NCI-H82 (cell line): Measurements from ENCODE around the gene CIAPIN1.
"Not testable (repeated sequence)": the region's sequence is repeated elsewhere in the genome, so short reads cannot be mapped to it uniquely, and the experiment has no call there.

Experiments
- DNase-seq: peaks from one replicate; lab custom pipeline; 2025; lab: John Stamatoyannopoulos, UW

Gene CIAPIN1

DNA sequence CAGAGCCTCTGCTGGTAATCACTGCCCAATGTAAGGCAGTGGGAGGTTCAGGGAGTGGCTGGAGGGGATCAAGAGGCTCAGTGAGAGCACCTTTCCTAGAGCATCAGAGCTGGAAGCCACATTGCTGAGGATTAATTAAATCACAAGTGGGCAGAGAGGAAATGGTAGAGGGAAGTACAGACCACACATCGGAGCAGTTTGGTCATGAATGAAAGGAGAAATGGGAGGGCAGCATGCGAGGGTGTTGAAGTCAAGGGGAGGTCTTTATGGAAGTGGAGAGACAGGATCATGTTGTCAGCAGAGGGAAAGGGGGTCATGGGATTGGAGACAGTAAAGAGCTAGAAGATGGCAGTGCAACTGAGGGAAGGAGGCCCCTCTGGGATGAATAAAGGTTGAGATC is 40.3 kb downstream of the CIAPIN1 start:
- no peak for DNase-seq

DNA sequence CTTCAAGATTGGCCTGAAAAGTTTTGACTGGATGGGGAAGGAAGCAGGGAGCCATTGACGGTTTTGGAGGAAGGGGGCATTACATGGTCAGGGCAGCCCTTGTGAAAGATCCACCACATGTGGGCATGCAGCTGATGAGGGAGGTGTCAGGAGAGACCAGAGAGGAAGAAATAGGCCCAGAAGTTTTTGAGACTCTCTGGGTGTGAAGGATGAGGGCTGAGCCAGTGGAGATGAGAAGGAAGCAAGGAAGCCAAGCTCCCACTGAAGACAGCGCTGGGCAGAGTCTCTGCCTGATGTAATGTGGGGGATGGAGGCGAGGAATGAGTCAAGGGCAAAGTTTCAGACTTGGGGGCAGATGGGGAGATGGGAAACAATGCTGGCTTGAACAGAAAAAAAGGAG is 42.1 kb downstream of the CIAPIN1 start:
- DNase-seq = no peak

DNA sequence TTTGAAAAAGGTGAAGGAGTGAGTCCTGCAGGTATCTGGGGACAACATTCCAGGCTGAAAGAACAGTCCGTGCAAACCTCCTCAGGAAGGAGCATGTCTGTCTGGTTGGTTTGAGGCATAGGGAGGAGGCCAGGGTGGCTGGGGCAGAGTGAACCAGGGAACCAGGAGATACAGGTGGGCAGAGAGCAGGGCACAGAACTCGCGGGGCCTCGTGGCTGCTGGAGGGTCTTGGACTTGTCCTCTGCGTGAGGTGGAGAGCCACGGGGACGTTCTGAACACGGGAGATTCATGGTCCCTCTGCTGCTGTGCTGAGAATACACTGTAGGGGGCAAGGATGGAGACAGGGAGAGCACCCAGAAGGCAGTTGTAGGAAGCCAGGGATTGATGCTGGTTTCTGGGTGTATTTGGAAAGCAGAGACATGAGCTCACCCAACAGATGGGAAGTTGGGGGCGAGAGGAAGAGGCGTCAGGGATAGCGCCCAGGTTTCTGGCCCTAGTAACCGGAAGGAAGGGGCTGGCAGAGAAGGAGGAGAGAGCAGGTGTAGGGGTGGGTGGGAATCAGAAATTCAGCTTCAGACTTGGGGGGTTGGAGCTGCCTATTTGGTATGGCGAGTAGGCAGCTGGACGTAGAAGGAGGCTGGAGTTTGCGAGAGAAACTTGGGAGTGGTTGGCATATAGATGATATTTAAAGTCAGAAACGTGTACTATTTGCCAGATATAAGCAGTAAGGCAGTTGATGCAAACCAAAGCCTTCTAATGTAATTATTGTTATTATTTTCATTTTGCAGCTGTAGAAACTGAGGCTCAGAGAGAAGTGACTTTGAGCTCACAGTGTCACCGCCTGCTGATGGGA is 43.0 kb downstream of the CIAPIN1 start, which contains the start of gene CCL17:
Gene CCL17 (plus strand): TSS at position 803 of the 853 bp plus-strand sequence. CDS start 9,166 bp downstream, outside the sequence.
- DNase-seq = no peak

DNA sequence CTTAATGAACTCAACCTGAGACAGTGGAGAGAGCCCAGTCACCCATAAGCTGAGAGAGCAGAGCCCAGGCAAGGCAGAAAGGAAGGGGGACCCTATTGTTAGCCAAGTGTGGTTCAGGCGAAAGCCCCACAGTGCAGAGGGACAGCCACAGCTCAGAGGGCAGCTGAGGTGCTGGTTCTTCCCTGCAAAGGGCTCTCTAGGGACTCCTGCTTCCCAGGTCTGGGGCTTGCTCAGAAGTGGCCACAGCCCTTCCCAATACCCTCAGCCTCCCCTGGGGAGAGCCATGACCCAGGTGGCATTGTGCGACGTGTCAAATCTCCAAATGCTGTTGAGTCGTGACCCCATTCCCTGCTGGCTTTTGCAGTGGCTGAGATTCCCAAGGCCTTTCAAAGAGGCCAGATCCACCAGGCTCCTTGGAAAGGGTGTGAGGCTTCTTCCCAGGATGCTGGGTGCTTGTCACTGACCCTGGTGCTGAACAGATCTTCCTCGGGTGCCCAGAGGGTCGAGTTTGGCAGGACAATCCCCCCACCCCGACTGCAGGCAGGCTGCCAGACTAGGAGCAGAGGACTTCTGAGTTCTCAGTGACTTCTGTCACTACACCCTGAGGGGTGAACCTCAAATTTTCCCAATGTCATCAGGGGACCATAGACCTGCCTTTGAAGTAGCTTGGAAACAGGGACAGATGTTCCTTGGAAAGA is 45.1 kb downstream of the CIAPIN1 start:
- DNase-seq = no peak

DNA sequence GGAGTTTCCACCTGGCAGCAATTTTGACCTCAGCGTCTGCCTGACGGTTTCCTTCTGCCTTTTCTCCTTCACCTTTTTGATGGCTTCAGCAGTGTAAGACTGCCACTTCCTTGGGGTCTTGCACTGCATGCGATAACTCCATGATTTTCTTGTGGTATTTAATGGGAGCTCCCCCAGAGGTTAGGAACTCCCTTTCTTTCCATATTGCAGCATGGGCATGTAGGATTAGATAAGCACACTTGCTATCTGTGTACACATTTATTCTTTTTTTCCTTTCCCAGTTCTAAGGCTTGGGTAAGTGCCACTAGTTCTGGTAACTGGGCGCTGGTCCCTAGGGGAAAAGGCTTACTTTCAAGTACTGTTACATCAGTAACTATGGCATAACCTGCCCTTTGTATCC is 49.7 kb downstream of the CIAPIN1 start:
- not testable (repeated sequence) for DNase-seq

DNA sequence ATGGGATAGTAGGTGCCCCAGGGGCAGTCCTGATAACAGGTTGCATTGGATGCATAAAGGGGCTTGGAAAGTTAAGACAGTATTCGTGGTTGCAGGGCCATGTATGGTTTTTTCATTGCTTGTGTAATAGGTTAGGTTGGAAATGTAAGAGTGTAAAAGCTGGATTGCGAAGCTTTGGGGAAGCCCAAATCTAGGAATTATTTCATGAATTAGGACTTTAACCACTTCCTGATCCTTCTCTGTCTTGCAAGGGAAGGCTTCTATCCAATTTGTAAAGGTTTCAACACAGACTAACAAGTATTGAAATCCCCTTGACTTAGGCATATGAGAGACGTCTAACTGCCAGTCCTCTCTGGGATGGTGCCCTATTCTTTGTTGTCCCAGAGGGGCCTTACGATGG is 50.4 kb downstream of the CIAPIN1 start:
- DNase-seq = no peak

DNA sequence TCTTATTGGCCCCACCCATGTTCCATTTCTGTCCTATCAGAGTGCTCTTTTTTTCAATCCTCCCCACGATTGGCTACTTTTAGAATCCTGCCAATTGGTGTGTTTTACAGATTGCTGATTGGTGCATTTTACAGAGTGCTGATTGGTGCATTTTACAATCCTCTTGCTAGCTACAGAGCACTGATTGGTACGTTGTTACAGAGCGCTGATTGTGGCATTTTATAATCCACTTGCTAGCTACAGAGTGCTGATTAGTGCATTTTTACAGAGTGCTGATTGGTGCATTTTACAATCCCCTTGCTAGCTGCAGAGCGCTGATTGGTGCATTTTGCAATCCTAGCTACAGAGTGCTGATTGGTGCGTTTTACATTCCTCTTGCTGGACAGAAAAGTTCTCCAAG is 52.2 kb downstream of the CIAPIN1 start:
- DNase-seq = no peak

DNA sequence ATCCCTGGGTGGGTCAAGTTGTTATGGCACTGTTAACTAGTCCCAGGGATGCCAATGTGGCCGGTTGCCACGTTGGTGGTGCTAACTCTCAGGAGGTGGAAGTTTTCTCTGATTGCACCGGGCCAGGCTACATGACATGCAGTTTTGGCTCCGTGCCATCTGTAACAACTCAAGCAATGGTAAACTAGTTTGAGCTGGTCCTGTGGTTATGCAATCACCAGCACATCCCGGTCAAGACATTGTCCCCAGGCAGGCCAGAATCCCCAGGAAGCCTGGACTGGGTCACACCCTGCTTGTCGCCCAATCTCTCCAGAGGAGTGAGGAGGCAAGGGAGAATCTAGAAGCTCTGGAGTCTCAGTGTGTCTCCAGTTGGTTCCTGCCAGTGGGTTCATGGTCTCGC is 52.7 kb downstream of the CIAPIN1 start:
- DNase-seq = no peak

DNA sequence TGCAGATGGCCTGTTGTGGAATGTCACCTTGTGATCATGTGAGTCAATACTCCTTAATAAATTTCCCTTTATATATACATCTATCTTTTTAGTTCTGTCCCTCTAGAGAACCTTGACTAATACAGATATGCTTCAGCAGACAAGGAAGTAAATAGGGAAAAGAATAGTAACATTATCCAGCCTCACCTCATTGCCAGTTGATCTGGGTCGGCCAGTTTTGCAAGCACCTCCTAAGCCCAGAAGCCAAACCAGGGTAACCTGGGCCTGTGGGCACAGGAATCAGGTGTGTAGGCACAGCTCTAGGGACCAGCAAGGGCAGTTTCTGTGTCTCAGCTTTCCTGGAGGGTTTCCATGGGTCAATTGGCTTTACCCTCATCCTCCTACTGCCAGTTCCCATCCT is 54.5 kb downstream of the CIAPIN1 start:
- no peak for DNase-seq

DNA sequence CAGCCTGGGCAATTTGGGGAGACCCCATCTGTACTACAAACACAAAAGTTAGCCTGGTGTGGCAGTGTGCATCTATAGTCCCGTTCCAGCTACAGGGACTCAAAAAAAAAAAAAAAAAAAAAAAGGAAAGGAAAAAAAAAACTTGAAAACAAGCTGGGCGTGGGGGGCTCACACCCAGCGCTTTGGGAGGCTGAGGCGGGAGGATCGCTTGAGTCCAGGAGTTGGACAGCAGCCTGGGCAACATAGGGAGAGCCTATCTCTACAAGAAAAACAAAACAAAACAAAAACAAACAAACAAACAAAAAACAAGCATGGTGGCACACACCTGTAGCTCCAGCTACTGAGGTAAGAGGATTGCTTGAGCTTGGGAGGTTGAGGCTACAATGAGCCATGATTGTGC is 55.5 kb downstream of the CIAPIN1 start:
- no peak for DNase-seq

DNA sequence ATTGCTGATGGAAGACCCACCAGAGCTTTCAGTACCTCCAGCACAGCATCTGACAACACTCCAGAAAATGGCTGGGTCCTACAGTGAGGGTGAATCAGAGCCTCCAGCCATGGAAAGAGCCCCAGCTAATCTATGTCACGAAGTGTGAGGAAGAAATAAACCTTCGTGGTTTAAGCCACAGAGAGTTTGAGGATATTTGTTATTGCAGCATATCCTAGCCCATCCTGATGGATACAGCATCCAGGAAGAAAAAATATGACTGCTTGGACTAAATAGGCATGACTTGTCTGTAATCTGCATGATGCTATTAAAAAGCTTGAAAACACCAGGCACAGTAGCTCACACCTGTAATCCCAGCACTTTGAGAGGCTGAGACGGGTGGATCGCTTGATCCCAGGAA is 55.9 kb downstream of the CIAPIN1 start:
- DNase-seq = no peak

DNA sequence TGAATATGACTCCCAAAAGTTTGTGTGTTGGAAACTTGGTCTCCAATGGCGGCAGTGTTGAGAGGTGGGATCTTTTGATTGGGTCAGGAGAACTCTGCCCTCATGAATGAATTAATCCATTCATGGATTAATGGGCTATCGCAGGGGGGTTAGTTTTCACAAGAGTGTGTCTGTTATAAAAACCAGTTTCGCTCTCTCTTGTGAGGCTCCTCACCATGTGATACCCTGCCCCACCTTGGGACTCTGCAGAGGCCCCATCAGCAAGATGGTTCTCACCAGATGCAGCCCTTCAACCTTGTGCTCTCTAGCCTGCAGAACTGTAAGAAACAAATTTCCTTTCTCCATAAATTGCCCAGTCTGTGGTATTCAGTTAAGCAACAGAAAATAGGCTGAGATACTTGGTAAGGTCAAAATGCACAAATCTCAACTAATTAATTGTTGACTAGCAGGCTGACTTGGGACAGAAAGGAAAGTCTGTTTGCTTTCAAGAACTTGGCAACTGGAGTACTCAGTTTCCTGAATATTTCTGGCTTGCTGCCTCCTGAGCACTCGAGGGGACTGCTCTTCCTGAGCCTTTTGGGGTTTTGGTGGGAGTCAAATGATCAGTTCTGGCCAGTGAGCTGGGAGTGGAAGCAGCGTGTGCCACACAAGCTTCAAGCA is 56.4 kb downstream of the CIAPIN1 start:
- no peak for DNase-seq

DNA sequence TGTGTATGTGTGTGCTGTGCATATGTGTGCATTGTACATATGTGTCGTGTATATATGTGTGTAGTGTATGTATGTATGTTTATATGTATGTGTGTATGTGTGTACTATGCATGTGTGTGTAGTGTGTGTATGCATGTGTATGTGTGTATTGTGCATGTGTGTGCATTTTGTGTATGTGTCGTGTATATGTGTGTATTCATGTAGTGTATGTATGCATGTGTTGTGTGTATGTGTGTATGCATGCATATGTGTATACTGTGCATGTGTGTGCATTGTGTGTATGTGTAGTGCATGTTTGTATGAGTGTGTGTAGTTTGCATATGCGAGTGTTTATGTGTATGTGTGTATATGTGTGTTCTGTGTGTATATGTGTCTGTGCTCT is 58.1 kb downstream of the CIAPIN1 start:
- DNase-seq = no peak

DNA sequence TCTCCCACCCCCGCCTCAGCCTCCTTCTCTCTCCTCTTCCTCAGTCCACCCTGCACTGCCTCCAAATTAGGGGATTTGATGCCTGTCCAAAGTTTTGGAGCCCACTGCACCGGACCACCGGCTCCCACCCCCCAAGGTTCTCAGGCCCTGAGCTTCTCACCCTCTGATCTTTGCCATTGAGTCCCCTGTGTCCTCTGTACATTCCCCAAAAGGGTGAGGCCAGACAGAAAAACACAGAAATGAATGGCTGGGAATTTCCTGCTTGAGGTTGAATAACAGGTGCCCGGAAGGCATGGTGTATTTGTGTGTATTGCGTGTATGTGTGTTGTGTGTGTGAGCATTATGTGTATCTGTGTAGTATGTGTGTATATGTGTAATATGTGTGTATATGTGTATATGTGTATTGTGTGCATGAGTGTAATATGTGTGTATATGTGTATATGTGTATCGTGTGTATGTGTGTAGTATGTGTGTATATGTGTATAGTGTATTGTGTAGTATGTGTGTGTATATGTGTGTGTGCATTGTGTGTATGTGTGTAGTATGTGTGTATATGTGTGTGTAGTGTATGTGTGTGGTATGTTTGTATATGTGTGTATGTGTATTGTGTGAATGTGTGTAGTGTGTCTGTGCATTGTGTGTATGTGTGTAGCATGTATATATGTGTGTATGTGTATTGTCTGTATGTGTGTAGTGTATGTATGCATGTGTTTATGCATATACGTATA is 58.7 kb downstream of the CIAPIN1 start:
- no peak for DNase-seq

DNA sequence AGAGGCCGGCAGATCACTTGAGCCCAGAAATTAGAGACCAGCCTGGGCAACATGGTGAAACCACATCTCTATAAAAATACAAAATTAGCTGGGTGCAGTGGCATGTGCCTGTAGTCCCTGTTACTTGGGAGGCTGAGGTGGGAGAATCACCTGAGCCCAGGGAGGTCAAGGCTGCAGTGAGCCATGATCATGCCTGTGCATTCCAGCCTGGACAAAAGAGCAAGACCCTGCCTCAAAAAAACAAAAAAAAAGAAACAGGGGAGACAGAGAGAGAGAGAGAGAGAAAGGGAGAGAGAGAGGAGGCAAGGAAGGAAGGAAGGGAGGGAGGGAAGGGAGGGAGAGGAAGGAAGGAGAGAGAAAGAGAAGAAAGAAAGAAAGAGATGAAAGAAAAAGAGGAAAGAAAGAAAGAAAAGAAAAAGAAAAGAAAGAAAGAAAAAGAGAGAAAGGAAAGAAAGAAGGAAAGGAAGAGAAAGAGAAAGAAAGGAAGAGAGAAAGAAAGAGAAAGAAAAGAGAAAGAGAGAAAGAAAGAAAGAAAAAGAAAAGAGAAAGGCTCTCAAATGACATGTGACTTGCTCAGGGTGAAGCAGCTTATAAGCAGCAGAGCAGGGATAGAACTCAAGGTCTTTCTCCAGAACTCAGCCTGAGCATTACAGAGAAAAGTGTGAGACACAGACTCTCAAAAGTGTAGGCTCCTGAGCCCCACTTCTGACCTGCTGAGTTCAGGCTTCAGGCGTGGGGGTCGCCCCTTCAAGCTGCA is 59.4 kb downstream of the CIAPIN1 start:
- no peak for DNase-seq

DNA sequence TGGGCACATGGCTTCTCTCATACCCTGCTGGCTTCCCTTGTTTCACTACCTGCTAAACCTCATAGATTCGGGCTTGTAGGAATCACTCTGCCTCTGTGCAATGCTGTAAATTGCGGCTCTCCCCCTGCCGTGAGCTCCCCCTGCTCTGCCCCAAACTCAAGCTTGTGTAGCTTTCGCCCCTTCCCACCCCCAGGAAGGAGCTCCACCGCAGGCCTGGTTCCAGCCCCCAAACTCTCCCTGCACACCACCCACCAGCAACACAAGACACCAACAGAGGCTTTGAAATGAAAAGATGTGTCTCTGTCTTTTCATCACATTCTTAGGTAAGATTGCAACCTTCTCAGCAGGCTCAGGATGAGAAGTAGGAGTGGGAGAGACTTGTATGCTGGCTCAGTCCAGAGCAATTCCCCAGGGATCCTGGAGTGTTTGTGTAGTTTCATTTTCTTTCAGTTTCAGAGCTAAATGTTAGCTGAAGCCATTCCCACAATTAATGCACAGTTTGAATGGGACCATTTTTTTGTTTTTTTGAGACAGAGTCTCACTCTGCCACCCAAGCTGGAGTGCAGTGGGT is 60.7 kb downstream of the CIAPIN1 start:
- no peak for DNase-seq

DNA sequence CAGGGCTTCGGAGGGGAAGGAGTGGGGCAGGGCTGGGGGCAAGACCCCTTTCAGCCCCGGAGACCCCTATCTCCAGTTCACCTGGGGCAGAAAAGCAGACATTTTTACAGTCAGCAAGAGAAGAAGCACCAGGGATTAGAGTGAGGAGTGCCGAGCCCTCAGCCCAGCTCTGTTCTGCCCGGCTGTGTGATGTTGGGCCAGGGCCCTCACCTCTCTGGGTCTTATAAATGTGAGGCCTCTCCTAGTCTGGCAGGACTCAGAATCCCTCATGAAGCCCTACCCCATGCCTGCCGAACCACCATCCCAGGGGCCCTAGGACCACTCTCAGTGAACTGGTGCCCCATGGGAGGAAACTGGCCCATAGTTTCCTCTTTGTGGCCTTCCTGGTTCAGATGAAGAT is 62.1 kb downstream of the CIAPIN1 start:
- no peak for DNase-seq

DNA sequence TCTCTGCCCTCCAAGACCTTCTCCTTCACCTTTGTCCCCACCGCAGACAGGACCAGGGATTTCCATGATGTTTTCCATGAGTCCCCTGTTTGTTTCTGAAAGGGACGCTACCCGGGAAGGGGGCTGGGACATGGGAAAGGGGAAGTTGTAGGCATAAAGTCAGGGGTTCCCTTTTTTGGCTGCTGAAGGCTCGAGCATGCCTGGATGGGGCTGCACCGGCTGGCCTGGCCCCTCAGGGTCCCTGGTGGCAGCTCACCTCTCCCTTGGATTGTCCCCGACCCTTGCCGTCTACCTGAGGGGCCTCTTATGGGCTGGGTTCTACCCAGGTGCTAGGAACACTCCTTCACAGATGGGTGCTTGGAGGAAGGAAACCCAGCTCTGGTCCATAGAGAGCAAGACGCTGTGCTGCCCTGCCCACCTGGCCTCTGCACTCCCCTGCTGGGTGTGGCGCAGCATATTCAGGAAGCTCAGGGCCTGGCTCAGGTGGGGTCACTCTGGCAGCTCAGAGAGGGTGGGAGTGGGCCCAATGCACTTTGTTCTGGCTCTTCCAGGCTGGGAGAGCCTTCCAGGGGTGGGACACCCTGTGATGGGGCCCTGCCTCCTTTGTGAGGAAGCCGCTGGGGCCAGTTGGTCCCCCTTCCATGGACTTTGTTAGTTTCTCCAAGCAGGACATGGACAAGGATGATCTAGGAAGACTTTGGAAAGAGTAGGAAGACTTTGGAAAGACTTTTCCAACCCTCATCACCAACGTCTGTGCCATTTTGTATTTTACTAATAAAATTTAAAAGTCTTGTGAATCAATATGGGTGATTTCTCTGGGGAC is 62.7 kb downstream of the CIAPIN1 start:
- DNase-seq = no peak

DNA sequence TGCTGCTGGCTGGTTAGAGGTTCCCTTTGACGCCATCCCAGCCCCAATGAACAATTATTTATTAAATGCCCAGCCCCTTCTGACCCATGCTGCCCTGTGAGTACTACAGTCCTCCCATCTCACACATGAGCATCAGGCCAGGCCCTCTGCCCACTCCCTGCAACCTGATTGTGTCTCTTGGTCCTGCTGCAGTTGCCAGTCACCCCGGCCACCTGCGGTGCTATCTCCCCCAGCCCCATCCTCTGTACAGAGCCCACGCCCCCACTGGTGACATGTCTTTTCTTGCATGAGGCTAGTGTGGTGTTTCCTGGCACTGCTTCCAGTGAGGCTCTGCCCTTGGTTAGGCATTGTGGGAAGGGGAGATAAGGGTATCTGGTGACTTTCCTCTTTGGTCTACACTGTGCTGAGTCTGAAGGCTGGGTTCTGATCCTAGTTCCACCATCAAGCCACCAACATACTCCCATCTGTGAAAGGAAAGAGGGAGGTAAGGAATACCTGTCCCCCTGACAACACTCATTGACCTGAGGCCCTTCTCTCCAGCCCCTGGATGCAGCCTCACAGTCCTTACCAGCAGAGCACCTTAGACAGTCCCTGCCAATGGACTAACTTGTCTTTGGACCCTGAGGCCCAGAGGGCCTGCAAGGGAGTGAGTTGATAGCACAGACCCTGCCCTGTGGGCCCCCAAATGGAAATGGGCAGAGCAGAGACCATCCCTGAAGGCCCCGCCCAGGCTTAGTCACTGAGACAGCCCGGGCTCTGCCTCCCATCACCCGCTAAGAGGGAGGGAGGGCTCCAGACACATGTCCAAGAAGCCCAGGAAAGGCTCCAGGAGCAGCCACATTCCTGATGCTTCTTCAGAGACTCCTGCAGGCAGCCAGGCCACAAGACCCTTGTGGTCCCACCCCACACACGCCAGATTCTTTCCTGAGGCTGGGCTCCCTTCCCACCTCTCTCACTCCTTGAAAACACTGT is 63.6 kb downstream of the CIAPIN1 start:
- peak; percentile 3 for DNase-seq
